Right kidney (tissue), 9 donors: Measurements from ENCODE around the gene NDUFB6.
"Not testable (repeated sequence)": the region's sequence is repeated elsewhere in the genome, so short reads cannot be mapped to it uniquely, and the experiment has no call there.

Experiments
- DNase-seq: peaks from one replicate; pipeline ENCODE4 v3.0.0-alpha.2; 2016
- long read RNA-seq, 8 donors: transcript quantifications; one replicate each; lab custom pipeline, GENCODE V29; 2026

NDUFB6 gene
- long read RNA-seq, donor 1, transcript NDUFB6-201 (3 exons, 666 nt): minor isoform, 7 of 241 reads
- long read RNA-seq, donor 1, transcript NDUFB6-203 (4 exons, 1,366 nt): major isoform, 228 of 241 reads
- long read RNA-seq, donor 1, partial matches to known transcripts: 0 of 241 reads
- long read RNA-seq, donor 1, other reads (novel, unspliced or antisense): 5 of 241 reads
- long read RNA-seq, donor 2, transcript NDUFB6-203 (4 exons, 1,366 nt): major isoform, 122 of 137 reads
- long read RNA-seq, donor 2, transcript NDUFB6-201 (3 exons, 666 nt): minor isoform, 5 of 137 reads
- long read RNA-seq, donor 2, transcript NDUFB6-202 (3 exons, 761 nt): minor isoform, 5 of 137 reads
- long read RNA-seq, donor 2, partial matches to known transcripts: 5 of 137 reads
- long read RNA-seq, donor 2, other reads (novel, unspliced or antisense): 0 of 137 reads
- long read RNA-seq, donor 3, transcript NDUFB6-203 (4 exons, 1,366 nt): major isoform, 77 of 79 reads
- long read RNA-seq, donor 3, partial matches to known transcripts: 0 of 79 reads
- long read RNA-seq, donor 3, other reads (novel, unspliced or antisense): 0 of 79 reads
- long read RNA-seq, donor 4, transcript NDUFB6-203 (4 exons, 1,366 nt): major isoform, 126 of 131 reads
- long read RNA-seq, donor 4, partial matches to known transcripts: 0 of 131 reads
- long read RNA-seq, donor 4, other reads (novel, unspliced or antisense): 0 of 131 reads
- long read RNA-seq, donor 5, transcript NDUFB6-203 (4 exons, 1,366 nt): major isoform, 166 of 171 reads
- long read RNA-seq, donor 5, partial matches to known transcripts: 0 of 171 reads
- long read RNA-seq, donor 5, other reads (novel, unspliced or antisense): 0 of 171 reads
- long read RNA-seq, donor 6, transcript NDUFB6-203 (4 exons, 1,366 nt): major isoform, 167 of 188 reads
- long read RNA-seq, donor 6, transcript NDUFB6-201 (3 exons, 666 nt): minor isoform, 7 of 188 reads
- long read RNA-seq, donor 6, partial matches to known transcripts: 6 of 188 reads
- long read RNA-seq, donor 6, other reads (novel, unspliced or antisense): 5 of 188 reads
- long read RNA-seq, donor 7, transcript NDUFB6-203 (4 exons, 1,366 nt): major isoform, 223 of 248 reads
- long read RNA-seq, donor 7, transcript NDUFB6-201 (3 exons, 666 nt): minor isoform, 6 of 248 reads
- long read RNA-seq, donor 7, partial matches to known transcripts: 6 of 248 reads
- long read RNA-seq, donor 7, other reads (novel, unspliced or antisense): 10 of 248 reads
- long read RNA-seq, donor 8, transcript NDUFB6-203 (4 exons, 1,366 nt): major isoform, 136 of 141 reads
- long read RNA-seq, donor 8, partial matches to known transcripts: 0 of 141 reads
- long read RNA-seq, donor 8, other reads (novel, unspliced or antisense): 0 of 141 reads

DNA sequence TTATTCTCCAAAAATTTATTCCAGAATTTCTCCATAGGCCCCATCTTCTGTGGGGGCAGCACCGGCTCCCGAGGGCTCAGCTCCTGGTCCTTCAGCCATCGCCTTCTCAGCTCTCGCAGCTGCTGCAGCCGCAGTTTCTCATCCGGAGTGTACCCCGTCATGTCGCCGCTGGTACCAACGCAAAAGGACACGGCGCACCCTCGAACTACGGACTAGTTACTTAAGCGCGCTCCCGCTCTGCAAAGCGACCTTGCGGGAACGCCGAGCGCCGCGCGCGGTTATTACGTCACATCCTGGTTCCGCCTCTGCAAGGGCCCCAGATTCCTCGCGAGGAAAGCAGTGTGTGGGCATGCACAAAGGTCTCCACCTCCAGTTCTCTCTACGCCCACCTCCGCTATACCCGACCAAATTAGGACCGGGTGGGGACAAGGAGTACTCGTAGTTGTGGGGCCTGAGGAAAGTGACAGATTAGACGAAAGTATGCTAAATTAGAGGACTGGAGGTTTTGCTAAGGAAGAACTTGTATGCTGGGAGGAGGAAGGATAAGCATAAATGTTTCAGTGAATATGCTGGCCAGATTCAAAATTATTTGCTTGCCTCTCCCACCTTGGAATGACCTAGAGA, at the start of gene NDUFB6:
NDUFB6 (minus strand) TSS at position 260 of the 624 bp plus-strand sequence; CDS start at position 161, 99 bp downstream.
- DNase-seq: peak; percentile 88

DNA sequence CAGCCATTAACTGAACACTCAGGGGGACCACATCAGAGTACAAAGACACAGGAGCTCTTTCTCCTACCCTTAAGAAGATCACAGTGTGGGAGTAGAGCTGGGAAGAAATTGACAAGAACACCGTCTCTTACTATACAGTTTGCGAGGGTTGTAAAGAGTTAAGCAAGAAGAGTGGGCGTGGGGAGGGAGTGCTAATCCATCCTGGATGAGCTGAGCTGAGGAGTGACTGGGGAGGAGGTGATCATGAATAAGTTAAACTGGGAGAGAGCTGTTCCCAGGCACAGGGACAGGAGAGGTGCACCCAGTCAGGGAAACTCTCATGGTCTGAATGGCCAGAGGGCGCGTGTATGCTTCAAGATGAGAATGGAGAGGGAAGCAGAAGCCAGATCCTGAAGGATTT, 45.3 kb upstream of the NDUFB6 start:
- DNase-seq: no peak

DNA sequence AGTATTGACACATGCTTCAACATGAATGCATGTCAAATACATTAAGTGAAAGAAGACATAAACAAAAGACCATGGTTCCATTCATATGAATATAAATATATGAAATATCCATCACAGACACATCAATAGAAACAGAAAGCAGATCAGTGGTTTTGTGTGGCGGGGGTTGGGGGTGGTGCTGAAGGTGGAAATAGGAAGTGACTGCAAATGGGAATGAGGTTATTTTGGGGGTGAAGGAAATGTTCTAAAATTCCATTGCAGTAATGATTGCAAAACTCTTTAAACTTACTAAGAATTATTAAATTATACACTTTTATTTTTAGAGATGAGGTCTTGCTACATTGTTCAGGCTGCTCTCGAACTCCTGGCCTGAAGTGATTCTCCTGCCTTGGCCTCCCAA, 33.9 kb upstream of the NDUFB6 start:
- no peak for DNase-seq

DNA sequence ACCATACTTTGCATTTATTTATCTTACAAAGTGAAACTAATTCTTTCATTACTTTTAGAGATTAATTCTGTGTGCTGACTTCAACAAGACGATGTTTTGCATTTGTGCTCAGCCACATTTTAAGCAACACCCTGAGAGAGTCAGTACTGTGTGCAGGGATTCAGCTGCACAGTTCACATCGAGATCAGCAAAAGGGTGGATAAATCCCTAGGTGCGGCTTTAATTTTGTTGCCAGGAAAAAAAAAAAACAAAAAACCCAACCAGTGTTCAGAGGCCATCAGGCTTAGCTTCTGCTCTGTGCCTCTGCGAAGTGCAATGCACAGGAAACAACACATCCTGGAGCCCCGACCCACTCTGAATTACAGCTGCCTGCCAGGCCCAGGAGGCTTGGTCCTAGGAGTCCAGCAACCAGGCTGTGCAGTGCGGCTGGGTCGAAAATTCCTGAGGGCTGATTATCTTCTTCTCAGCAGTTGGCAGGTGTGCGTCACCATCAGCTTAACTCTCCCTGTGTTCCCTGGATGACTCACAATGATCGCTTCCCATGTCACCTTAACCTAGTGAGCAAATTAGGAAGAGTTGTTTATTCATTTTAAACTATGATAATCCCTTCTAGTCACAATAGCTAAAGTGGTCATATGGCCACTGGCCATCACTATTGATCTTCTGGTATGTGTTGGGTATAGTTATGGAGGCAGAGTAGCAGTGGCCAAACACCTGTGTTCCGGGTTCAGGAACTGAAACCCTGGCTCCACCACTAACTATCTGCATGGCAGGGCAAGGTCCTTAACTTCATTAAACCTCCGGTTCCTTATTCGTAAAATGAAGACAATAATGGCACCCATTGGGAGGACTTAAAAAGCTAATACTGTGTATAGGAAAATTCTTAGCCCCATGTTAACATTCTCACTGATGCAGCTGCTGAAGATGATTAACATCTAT, 31.2 kb upstream of the NDUFB6 start:
- no peak for DNase-seq

DNA sequence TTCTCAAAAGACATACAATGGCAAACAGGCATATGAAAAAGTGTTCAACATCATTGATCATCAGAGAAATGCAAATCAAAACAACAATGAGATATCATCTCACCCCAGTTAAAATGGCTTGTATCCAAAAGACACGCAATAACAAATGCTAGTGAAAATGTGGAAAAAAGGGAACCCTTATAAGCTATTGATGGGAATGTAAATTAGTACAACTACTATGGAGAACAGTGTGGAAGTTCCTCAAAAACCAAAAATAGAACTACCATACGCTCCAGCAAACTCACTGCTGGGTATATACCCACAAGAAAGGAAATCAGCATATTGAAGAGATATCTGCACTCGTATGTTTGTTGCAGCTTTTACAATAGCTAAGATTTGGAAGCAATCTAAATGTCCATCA, 26.1 kb upstream of the NDUFB6 start:
- not testable (repeated sequence) for DNase-seq

DNA sequence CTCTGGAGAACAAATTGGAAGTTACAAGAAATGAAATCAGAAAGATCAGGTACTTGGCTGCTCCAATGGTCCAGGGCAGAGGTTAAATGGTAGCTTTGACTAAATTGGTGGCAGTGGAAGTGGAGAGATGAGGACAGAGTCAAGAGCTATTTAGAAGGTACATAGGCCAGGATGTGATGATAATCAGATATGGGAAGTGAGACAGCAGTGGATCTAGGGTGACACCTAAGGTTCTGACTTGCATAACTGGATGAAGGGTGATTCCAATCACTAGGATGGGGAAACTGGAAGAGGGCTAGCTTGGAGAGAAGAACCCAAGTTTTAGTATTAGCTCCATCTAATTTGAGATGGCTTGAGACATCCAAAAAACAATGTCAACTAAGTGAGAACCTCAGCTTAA, 24.0 kb upstream of the NDUFB6 start:
- no peak for DNase-seq

DNA sequence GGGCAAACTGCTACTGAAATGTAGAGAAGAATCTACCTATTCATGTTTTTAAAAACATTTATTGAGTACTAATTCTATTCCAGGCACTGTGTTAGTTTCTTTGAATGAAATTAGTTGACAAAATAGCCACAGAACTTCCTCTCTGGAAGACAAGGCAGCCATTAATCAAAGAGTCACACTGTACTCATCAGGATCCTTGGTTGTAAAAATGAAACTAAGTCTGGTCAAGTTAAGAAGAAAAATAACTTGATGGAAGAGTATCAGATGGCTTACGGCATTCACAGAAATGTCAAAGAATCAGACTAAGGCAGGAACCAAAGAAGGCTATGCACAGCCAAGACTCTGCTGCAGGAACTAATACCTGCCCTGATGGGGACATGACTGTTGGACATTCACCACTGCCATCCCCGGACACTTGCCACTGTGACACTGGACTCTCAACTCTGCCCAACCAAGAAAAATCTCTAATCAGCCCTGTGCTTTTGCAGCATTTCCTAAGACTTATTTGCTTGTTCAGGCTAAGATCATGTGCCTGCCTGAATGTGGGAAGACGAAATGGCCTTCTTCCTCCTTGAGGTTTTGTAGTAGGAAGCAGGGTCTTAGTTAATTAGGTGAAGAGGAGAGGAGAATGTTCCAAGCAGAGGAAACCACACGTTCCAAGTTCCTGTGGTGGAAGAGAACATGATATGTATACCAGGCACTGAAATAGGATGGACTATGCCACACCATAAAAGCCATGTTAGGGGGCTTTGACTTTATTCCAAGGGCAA, 23.3 kb upstream of the NDUFB6 start:
- no peak for DNase-seq

DNA sequence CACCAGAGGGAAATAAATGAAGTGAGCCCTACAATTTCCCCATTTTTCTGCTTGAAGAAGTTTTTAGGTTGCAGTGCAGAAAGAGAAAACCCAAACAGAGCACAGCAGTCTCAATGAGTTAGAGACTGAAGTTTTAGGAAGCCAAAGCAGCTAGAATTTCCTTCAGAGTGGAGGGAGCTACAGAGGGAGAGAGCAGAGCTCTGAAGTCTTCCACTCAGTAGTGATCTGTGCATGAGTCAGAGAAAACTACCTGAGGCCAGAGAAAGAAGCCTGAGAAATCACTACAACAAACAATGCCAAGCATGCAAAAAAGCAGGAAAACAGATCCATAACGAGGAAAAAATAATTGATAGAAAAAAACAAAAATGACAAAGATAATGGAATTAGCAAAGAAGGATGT, 17.9 kb upstream of the NDUFB6 start:
- no peak for DNase-seq

DNA sequence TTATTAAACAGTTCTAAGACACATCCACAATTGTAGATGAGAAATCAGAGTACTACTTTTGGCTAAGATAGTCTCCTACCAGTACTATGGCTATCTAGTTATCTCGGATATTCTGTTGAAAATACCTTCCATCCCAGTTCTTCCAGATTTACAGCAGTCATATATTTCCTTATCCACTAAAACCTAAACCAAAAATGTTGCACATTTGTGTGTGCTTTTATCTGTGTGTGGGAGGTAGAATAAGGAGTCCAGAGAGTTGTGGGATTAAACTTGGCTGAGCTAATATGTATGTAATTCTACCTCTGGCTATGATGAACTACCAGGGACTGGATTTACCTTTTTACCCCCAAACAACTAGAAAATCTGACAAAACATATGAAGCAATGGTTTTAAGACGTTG, 17.5 kb upstream of the NDUFB6 start:
- no peak for DNase-seq

DNA sequence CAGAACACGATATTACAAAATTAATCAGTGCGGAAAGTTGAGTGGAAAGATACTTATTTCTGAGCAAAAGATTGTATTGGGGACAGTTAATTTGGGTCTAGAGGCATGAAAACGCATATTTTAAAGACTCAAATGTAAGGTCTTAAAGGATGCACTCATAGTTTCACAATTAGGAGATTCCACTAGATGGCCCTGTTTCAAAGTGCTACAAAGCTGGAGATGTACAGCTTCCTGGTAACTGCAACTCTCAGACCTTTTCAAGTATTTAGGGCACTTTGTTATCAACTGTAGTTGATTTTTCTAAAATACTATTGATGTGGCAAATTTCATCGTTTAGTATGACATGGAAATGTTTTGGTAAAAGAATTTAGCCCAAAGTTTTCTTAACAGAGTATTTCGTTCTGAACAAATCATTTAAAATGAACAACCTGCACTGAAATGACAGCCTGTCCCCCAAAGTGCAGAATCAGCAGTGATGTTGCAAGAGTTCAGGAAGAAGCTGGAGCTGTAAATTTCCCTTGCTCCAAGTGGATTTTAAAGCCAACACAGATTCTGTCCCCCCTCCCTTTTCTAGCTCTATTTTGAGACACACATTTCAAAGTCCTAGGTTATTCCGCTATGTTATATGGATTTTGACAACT, 16.2 kb upstream of the NDUFB6 start:
- no peak for DNase-seq

DNA sequence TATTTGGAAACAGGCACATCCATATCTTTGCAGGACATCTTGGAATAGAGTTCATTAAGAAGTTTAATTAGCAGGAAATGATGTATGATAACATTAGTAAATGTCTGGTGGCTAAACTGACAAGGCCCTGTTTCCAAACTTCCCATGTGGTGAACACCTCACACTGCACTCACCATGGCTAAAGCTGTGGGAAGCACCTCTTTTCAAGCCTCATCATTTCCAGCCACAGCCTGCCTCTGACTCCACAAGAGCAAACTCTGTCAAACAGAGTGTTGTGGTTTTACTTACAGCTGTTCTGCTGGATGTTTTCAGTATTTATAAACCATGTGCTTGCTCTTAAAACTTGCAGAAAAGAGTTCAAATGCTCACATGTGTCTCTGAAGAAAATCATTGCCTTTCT, 14.9 kb upstream of the NDUFB6 start:
- DNase-seq: no peak

DNA sequence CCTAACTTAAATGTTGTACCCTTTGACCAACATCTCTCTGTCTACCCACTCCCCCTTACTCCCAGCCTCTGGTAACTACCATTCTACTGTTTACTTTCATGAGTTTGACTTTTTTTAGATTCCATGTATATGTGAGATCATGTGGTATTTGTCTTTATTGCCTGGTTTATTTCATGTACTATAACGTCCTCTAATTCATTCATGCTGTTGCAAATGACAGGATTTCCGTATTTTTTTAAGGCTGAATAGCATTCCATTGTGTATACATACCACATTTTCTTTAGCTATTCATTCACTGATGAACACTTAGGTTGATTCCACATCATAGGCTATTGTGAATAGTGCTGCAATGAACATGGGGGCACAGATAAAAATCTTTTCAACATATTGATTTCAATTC, 11.8 kb upstream of the NDUFB6 start:
- DNase-seq: no peak

DNA sequence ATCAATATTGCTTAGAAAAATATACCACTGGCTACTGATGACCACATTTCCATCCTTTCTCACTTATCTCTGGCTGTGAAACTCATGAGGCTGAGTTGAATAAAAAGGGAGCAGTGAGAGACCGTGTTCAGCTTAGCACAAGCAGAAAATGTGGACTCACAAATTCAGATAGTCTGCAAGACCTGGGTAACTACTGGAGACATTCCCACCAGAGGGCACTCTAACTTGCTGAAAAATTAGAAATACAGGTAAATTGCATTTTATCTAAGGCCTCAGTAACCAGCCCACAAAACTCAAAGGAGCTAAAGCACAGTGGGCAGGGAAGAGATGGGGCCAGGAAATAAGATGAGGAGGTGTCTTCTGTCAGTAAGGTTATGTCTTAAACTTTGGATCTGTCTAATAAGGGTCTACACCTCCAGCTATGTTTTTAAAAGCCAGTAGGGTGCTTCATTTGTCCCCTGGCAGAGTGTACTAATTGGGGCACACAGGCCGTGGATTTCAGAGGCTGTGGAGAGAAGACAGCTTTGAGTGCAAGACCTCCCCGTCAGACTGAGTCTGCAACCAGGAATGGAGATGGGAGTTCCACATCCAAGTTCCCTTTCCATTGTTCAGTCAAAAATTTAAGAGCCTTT, 8.7 kb upstream of the NDUFB6 start:
- peak; percentile 11 for DNase-seq

DNA sequence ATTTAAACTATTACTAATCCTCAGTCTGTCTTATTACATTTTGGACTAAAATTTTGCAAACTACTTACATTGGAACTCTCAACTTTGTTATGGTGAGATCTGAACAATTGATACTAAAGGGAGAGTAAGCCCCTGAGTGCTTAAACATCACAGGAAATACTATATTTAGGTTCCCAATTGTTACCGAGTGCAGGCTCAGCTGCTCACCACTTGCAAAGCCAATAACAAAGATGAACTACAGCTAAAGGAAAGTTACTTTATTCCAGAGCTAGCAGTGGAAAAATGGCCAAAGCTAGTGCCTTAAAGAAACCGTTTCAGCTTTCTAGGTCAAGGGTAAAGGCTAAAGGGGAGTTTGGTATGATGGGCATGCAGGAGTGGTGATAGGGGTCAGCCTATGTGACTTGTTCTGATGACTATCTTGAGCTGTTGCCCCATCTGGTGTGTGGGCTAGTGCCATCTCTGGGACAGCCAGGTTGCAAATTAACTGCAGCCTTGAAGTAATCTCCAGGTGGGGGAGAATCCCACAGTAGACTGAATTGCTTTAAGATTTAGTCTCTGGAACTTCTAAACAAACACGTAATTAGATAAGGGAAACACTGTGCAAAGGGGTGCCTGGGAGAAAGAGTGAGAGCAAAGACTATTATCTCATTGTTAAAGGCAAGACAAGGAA, 7.8 kb upstream of the NDUFB6 start:
- DNase-seq: no peak

DNA sequence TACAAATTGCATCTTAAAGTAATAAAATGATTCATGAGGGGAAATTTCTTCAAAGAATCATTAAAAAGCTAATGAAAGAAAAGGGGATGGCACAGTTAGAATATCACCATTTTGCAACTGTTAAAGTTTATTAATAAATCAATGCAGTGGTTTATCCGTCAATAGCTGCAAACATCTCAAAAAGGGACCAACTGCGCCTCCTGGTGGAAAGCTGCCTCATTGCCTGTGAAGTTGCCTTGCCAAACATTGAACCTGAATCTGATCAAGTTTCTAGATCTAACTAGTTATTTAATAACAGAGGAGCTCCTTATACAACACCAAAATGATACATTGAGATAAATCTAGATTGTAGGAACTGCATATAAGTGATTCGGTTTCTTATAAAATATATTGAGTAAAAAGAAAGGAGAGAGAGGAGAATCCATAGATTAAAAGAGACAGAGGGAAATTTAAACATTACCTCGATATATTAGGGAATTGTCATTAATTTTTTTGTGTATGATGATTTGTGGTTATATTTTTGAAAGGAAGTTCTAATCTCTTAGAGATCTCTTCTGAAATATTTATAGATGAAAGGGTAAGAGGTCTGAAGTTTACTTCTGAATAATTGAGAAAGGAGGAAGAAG, 6.9 kb upstream of the NDUFB6 start:
- peak; percentile 32 for DNase-seq

DNA sequence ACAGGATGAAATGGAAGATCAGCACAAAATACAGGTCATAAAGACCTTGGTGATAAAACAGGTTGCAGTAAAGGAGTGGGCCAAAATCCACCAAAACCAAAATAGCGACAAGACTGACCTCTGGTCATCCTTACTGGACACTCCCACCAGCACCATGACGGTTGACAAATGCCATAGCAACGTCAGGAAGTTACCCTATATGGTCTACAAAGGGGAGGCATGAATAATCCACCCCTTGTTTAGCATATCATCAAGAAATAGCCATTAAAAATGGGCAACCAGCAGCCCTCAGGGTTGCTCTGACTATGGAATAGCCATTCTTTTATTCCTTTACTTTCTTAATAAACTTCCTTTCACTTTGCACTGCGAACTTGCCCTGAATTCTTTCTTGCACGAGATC, 6.0 kb upstream of the NDUFB6 start:
- DNase-seq: no peak

DNA sequence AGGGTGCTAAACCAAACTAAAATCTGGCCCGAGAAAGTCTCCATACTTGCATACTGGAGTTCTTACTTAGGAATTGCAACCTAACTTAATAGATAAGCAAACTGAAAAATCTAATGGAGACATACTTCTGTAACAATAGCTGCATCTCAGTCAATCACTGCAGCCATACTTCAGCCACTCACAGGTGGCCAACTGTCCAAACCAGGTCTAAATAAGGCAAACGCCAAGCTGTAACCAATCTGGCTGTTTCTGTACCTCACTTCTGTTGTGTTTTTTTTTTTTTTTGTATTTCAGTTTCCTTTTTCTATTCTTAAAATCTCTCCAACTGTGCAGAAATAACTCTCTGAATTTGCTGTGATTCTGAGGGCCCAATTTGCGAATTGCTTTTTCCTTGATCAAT, 4.4 kb upstream of the NDUFB6 start:
- no peak for DNase-seq

DNA sequence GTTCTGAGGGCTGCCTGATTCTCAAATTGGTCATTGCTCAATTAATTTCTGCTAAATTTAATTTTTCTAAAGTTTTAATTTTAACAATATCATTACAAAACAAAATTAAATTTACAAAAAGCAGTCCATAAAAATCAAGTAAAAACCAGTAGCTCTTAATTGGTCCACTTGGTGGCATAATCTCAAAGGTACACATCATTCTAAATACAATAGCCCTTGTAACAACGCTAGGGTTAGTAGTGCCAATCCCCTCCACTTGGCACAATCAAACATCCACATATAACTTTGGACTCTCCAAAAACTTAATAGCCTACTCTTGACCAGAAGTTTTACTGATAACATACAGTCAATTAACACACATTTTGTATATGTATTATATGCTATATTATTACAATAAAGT, 1.9 kb upstream of the NDUFB6 start:
- no peak for DNase-seq
